Fibroblast of lung (primary cell): ENCODE data around the gene HPN. TPM values are rescaled to one million over a fixed set of nuclear protein-coding genes. Genes with fewer than 3 reads are reported as not detected.

Source experiments
- DNase-seq, 2 donors: peaks; one replicate each; pipeline versions ENCODE4 v3.0.0 to v3.0.0-alpha.2; 2010; ENCODE audit warnings: low read depth in 2 of 2
- H2AFZ ChIP-seq: 2 replicates; pipeline ENCODE4 v1.5.1; 2012; ENCODE audit warnings: low read length, control low read depth, inconsistent platforms
- H3K27ac ChIP-seq: 2 replicates; pipeline ENCODE4 v1.5.1; 2011; ENCODE audit warnings: low read length, control low read depth; ENCODE audit not compliant: insufficient read depth
- H3K27me3 ChIP-seq: 2 replicates; pipeline ENCODE4 v1.5.1; 2011; ENCODE audit warnings: mild to moderate bottlenecking, low read length; ENCODE audit not compliant: control insufficient read depth, insufficient read depth
- H3K36me3 ChIP-seq: 2 replicates; pipeline ENCODE4 v1.5.1; 2011; ENCODE audit warnings: low read length; ENCODE audit not compliant: control insufficient read depth, insufficient read depth
- H3K4me1 ChIP-seq: 2 replicates; pipeline ENCODE4 v1.5.1; 2011; ENCODE audit warnings: low read length; ENCODE audit not compliant: control insufficient read depth, insufficient read depth; ENCODE audit errors: extremely low read depth
- H3K4me2 ChIP-seq: 2 replicates; pipeline ENCODE4 v1.5.1; 2011; ENCODE audit warnings: low read length, control low read depth; ENCODE audit not compliant: insufficient read depth; ENCODE audit errors: extremely low read depth
- H3K4me3 ChIP-seq, 4 experiments: fragments of 200-600 bp in 1 of 4; sonication (generic) in 1 of 4; replicated peaks in 1 of 4; 2 replicates each; pipeline ENCODE4 v1.5.1; 2011 to 2016; ENCODE audit warnings: low read length in 4 of 4, low read depth in 3 of 4, mild to moderate bottlenecking in 3 of 4, control low read depth in 2 of 4, inconsistent platforms in 1 of 4, mixed read lengths in 1 of 4; ENCODE audit not compliant: insufficient read depth in 1 of 4; ENCODE audit errors: control extremely low read depth in 1 of 4
- H3K79me2 ChIP-seq: 2 replicates; pipeline ENCODE4 v1.5.1; 2012; ENCODE audit warnings: mild to moderate bottlenecking, low read length, inconsistent platforms; ENCODE audit not compliant: control insufficient read depth, insufficient read depth
- H3K9ac ChIP-seq: 2 replicates; pipeline ENCODE4 v1.5.1; 2011; ENCODE audit warnings: mild to moderate bottlenecking, low read length, control low read depth; ENCODE audit not compliant: insufficient read depth
- H3K9me3 ChIP-seq: 2 replicates; pipeline ENCODE4 v1.5.1; 2012; ENCODE audit warnings: low read depth, low read length; ENCODE audit not compliant: control insufficient read depth, insufficient read depth
- H4K20me1 ChIP-seq: 2 replicates; pipeline ENCODE4 v1.5.1; 2011; ENCODE audit warnings: low read length; ENCODE audit not compliant: control insufficient read depth, insufficient read depth; ENCODE audit errors: extremely low read depth
- EZH2 ChIP-seq: IDR thresholded peaks from 2 replicates; pipeline ENCODE4 v1.5.1; 2012; ENCODE audit warnings: low read length, control low read depth, mild to moderate bottlenecking; ENCODE audit errors: missing control alignments
- polyA plus RNA-seq, 2 donors: library from polyadenylated mRNA; depleted of rRNA in 1 of 2; stranded (reverse) in 1 of 2; unstranded in 1 of 2; fragments of >200 nt; gene quantifications; 2 replicates each; pipeline ENCODE4 v1.2.1, GENCODE V29; 2011 to 2012; ENCODE audit warnings: missing spikeins in 1 of 2
- total RNA-seq: library from RNA; depleted of rRNA; stranded (reverse); fragments of >200 nt; gene quantifications from 2 replicates; pipeline ENCODE4 v1.2.1, GENCODE V29; 2014
- TF ChIP-seq, protein P1 (sequence below), 2 donors: IDR thresholded peaks in 1 of 2; conservative IDR thresholded peaks in 1 of 2; 1 replicate in 1 of 2; 2 replicates in 1 of 2; pipeline ENCODE4 v1.5.1; 2011 to 2012; ENCODE audit warnings: low read length in 2 of 2, control low read depth in 1 of 2, inconsistent platforms in 1 of 2, low read depth in 1 of 2, mild to moderate bottlenecking in 1 of 2

Gene HPN
- total and polyA plus RNA-seq, 2 donors (not counting 1 experiment from before 2014, with no cell fraction given), result 0.33 TPM; not detected in 1

DNA sequence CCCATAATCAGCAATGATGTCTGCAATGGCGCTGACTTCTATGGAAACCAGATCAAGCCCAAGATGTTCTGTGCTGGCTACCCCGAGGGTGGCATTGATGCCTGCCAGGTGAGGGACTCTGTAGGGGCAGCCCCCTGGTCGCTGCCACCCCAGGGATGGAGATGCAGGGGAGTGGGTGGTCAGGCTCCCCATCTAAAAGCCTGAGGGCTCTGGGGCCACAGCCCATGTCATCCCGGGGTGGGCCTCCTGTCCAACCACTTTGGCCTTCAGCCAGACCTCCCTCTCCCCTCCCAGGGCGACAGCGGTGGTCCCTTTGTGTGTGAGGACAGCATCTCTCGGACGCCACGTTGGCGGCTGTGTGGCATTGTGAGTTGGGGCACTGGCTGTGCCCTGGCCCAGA, 24.1 kb downstream of the HPN start:
- Histone ChIP-seq H3K4me2 (no peak overlapping the region), H2AFZ (no peak overlapping the region), H4K20me1 (no peaks in the 10 kb centered on the region), H3K9ac (no peak overlapping the region), H3K79me2 (no peaks in the 10 kb centered on the region), H3K4me1 (no peaks in the 10 kb centered on the region), H3K9me3 (no peaks in the 10 kb centered on the region), H3K27me3 (peaks cover 3% of the 10 kb centered on the region), H3K4me3 (no peak overlapping the region), H3K27ac (no peak overlapping the region), H3K36me3 (no peaks in the 10 kb centered on the region)
- DNase-seq, result no peak
- TF ChIP-seq EZH2, result no peak
- TF ChIP-seq, protein P1, sequence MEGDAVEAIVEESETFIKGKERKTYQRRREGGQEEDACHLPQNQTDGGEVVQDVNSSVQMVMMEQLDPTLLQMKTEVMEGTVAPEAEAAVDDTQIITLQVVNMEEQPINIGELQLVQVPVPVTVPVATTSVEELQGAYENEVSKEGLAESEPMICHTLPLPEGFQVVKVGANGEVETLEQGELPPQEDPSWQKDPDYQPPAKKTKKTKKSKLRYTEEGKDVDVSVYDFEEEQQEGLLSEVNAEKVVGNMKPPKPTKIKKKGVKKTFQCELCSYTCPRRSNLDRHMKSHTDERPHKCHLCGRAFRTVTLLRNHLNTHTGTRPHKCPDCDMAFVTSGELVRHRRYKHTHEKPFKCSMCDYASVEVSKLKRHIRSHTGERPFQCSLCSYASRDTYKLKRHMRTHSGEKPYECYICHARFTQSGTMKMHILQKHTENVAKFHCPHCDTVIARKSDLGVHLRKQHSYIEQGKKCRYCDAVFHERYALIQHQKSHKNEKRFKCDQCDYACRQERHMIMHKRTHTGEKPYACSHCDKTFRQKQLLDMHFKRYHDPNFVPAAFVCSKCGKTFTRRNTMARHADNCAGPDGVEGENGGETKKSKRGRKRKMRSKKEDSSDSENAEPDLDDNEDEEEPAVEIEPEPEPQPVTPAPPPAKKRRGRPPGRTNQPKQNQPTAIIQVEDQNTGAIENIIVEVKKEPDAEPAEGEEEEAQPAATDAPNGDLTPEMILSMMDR (conservative IDR thresholded peaks at IDR 0.05 in 1 of 2, IDR thresholded peaks at IDR 0.05 in 1 of 2; ENCODE audit: low read depth in 1 of 2, low read length in 2 of 2), result no peak

DNA sequence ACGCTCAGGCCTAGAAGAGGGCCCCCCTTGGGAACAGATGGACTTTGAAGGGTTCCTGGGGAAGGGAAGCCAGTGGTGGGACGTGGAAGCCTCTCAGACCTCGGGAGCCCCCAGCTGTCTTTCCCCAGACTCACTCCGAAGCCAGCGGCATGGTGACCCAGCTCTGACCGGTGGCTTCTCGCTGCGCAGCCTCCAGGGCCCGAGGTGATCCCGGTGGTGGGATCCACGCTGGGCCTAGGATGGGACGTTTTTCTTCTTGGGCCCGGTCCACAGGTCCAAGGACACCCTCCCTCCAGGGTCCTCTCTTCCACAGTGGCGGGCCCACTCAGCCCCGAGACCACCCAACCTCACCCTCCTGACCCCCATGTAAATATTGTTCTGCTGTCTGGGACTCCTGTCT, 24.6 kb downstream of the HPN start:
- H2AFZ ChIP-seq, result no peak overlapping the region
- TF ChIP-seq, protein P1 (conservative IDR thresholded peaks at IDR 0.05 in 1 of 2, IDR thresholded peaks at IDR 0.05 in 1 of 2; ENCODE audit: low read depth in 1 of 2, low read length in 2 of 2), result no peak
- TF ChIP-seq EZH2, result no peak
- no peak overlapping the region for H3K9ac ChIP-seq
- H3K9me3 ChIP-seq, result no peaks in the 10 kb centered on the region
- peaks cover 4% of the 10 kb centered on the region for H3K27me3 ChIP-seq
- no peaks in the 10 kb centered on the region for H3K4me1 ChIP-seq
- no peaks in the 10 kb centered on the region for H4K20me1 ChIP-seq
- no peak overlapping the region for H3K4me2 ChIP-seq
- no peak overlapping the region for H3K4me3 ChIP-seq
- no peaks in the 10 kb centered on the region for H3K36me3 ChIP-seq
- no peaks in the 10 kb centered on the region for H3K79me2 ChIP-seq
- no peak for DNase-seq
- H3K27ac ChIP-seq, result no peak overlapping the region

DNA sequence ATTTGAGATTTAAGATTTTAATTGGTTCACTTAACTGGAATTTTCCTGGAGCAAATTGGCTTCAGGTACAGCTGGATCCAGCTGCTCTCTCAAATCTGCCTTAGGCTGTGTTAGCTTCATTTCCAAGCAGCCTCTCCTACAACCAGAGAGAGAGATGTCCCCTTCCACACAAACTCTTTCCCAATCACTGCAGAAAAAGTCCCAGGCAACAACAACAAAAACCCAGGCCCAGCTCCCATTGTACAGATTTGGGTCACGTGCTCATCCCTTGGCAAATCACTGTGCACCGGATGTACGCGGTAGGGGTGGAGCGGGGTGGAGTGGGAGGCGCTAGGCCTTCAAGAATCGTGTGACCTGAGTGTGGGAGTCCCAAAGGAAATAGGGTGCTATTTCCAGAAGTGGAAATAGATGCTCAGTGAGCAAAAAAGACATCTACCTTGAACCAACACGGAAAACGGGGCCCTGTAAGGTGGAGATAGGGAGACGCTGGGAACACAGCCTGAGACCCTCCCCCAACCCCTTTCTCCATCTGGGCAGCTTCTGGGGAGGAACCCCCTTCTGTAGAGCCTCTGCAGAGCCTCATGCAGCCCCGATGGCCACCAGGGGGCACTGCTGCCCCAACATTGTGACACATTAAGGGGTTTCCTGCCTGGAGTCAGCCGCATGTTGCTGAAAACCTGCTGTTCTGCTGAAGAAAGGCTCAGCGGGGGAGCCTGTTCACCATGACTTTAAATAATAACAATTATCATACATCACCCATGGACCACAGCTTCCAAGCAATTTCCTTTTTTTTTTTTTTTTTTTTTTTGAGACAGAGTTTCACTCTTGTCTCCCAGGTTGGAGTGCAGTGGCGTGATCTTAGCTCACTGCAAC, 25.4 kb downstream of the HPN start:
- DNase-seq, result peak; percentile 62 to 84
- Histone ChIP-seq H3K4me1 (no peaks in the 10 kb centered on the region), H3K27ac (no peak overlapping the region), H3K27me3 (peaks cover 4% of the 10 kb centered on the region), H2AFZ (no peak overlapping the region), H3K9me3 (no peaks in the 10 kb centered on the region), H3K4me2 (no peak overlapping the region), H3K36me3 (no peaks in the 10 kb centered on the region), H4K20me1 (no peaks in the 10 kb centered on the region), H3K9ac (no peak overlapping the region), H3K79me2 (no peaks in the 10 kb centered on the region), H3K4me3 (no peak overlapping the region)
- no peak for TF ChIP-seq EZH2
- TF ChIP-seq, protein P1 (conservative IDR thresholded peaks at IDR 0.05 in 1 of 2, IDR thresholded peaks at IDR 0.05 in 1 of 2; ENCODE audit: low read depth in 1 of 2, low read length in 2 of 2), result peak; percentile 93 to 95
